ENCODE results near the gene IFNAR1.
"Not testable (repeated sequence)": the region's sequence is repeated elsewhere in the genome, so short reads cannot be mapped to it uniquely, and the experiment has no call there.

Gene IFNAR1

GRCh38 chr21:33309778-33310177 lies 15.0 kb upstream of the IFNAR1 start:
- Histone ChIP-seq H3K9ac (ENCODE audit: low read length) (no peak overlapping the region), H3K36me3 (ENCODE audit: control insufficient read depth, low read depth, low read length) (no peaks in the 10 kb centered on the region), H3K4me3 (ENCODE audit: low read length) (no peak overlapping the region), H3K4me1 (ENCODE audit: control insufficient read depth, low read depth, low read length) (no peaks in the 10 kb centered on the region), H3K9me3 (ENCODE audit: control insufficient read depth, low read depth, low read length) (no peaks in the 10 kb centered on the region), H3K27ac (ENCODE audit: low read length) (no peak overlapping the region), H3K27me3 (ENCODE audit: control insufficient read depth, insufficient read depth, low read length) (no peaks in the 10 kb centered on the region)

- Histone ChIP-seq H3K36me3 (ENCODE audit: control insufficient read depth, low read depth, low read length) (no peaks in the 10 kb centered on the region), H3K4me3 (ENCODE audit: low read length) (no peak overlapping the region), H3K9ac (ENCODE audit: low read length) (no peak overlapping the region), H3K27ac (ENCODE audit: low read length) (no peak overlapping the region), H3K9me3 (ENCODE audit: control insufficient read depth, low read depth, low read length) (no peaks in the 10 kb centered on the region), H3K4me1 (ENCODE audit: control insufficient read depth, low read depth, low read length) (no peaks in the 10 kb centered on the region), H3K27me3 (ENCODE audit: control insufficient read depth, insufficient read depth, low read length) (no peaks in the 10 kb centered on the region)
Measured at GRCh38 chr21:33312121-33312520, 12.6 kb upstream of the IFNAR1 start.

- H3K36me3 ChIP-seq (ENCODE audit: control insufficient read depth, low read depth, low read length), result no peaks in the 10 kb centered on the region
- H3K9ac ChIP-seq (ENCODE audit: low read length), result no peak overlapping the region
- no peaks in the 10 kb centered on the region for H3K9me3 ChIP-seq (ENCODE audit: control insufficient read depth, low read depth, low read length)
- H3K27me3 ChIP-seq (ENCODE audit: control insufficient read depth, insufficient read depth, low read length), result no peaks in the 10 kb centered on the region
- H3K27ac ChIP-seq (ENCODE audit: low read length), result no peak overlapping the region
- H3K4me3 ChIP-seq (ENCODE audit: low read length), result no peak overlapping the region
- H3K4me1 ChIP-seq (ENCODE audit: control insufficient read depth, low read depth, low read length), result no peaks in the 10 kb centered on the region
Measured at GRCh38 chr21:33313183-33313582, 11.6 kb upstream of the IFNAR1 start.

GRCh38 chr21:33313611-33314010 lies 11.2 kb upstream of the IFNAR1 start:
- H3K4me3 ChIP-seq (ENCODE audit: low read length), result no peak overlapping the region
- no peaks in the 10 kb centered on the region for H3K4me1 ChIP-seq (ENCODE audit: control insufficient read depth, low read depth, low read length)
- no peaks in the 10 kb centered on the region for H3K36me3 ChIP-seq (ENCODE audit: control insufficient read depth, low read depth, low read length)
- no peak overlapping the region for H3K27ac ChIP-seq (ENCODE audit: low read length)
- no peaks in the 10 kb centered on the region for H3K27me3 ChIP-seq (ENCODE audit: control insufficient read depth, insufficient read depth, low read length)
- H3K9me3 ChIP-seq (ENCODE audit: control insufficient read depth, low read depth, low read length), result no peaks in the 10 kb centered on the region
- no peak overlapping the region for H3K9ac ChIP-seq (ENCODE audit: low read length)

GRCh38 chr21:33314111-33314510 lies 10.7 kb upstream of the IFNAR1 start:
- no peak overlapping the region for H3K27ac ChIP-seq (ENCODE audit: low read length)
- no peaks in the 10 kb centered on the region for H3K4me1 ChIP-seq (ENCODE audit: control insufficient read depth, low read depth, low read length)
- H3K9ac ChIP-seq (ENCODE audit: low read length), result no peak overlapping the region
- H3K9me3 ChIP-seq (ENCODE audit: control insufficient read depth, low read depth, low read length), result no peaks in the 10 kb centered on the region
- H3K27me3 ChIP-seq (ENCODE audit: control insufficient read depth, insufficient read depth, low read length), result no peaks in the 10 kb centered on the region
- H3K36me3 ChIP-seq (ENCODE audit: control insufficient read depth, low read depth, low read length), result no peaks in the 10 kb centered on the region
- H3K4me3 ChIP-seq (ENCODE audit: low read length), result no peak overlapping the region

- H3K4me3 ChIP-seq (ENCODE audit: low read length), result no peak overlapping the region
- no peak overlapping the region for H3K9ac ChIP-seq (ENCODE audit: low read length)
- H3K9me3 ChIP-seq (ENCODE audit: control insufficient read depth, low read depth, low read length), result no peaks in the 10 kb centered on the region
- no peak overlapping the region for H3K27ac ChIP-seq (ENCODE audit: low read length)
- no peaks in the 10 kb centered on the region for H3K4me1 ChIP-seq (ENCODE audit: control insufficient read depth, low read depth, low read length)
- no peaks in the 10 kb centered on the region for H3K36me3 ChIP-seq (ENCODE audit: control insufficient read depth, low read depth, low read length)
- no peaks in the 10 kb centered on the region for H3K27me3 ChIP-seq (ENCODE audit: control insufficient read depth, insufficient read depth, low read length)
Measured at GRCh38 chr21:33315946-33316710, 8.6 kb upstream of the IFNAR1 start.

GRCh38 chr21:33317145-33317544 lies 7.6 kb upstream of the IFNAR1 start:
- no peaks in the 10 kb centered on the region for H3K27me3 ChIP-seq (ENCODE audit: control insufficient read depth, insufficient read depth, low read length)
- H3K9ac ChIP-seq (ENCODE audit: low read length), result no peak overlapping the region
- H3K27ac ChIP-seq (ENCODE audit: low read length), result no peak overlapping the region
- no peaks in the 10 kb centered on the region for H3K4me1 ChIP-seq (ENCODE audit: control insufficient read depth, low read depth, low read length)
- no peak overlapping the region for H3K4me3 ChIP-seq (ENCODE audit: low read length)
- H3K9me3 ChIP-seq (ENCODE audit: control insufficient read depth, low read depth, low read length), result no peaks in the 10 kb centered on the region
- no peaks in the 10 kb centered on the region for H3K36me3 ChIP-seq (ENCODE audit: control insufficient read depth, low read depth, low read length)

- no peaks in the 10 kb centered on the region for H3K9me3 ChIP-seq (ENCODE audit: control insufficient read depth, low read depth, low read length)
- no peaks in the 10 kb centered on the region for H3K36me3 ChIP-seq (ENCODE audit: control insufficient read depth, low read depth, low read length)
- H3K9ac ChIP-seq (ENCODE audit: low read length), result no peak overlapping the region
- no peaks in the 10 kb centered on the region for H3K27me3 ChIP-seq (ENCODE audit: control insufficient read depth, insufficient read depth, low read length)
- no peak overlapping the region for H3K27ac ChIP-seq (ENCODE audit: low read length)
- H3K4me3 ChIP-seq (ENCODE audit: low read length), result no peak overlapping the region
- H3K4me1 ChIP-seq (ENCODE audit: control insufficient read depth, low read depth, low read length), result no peaks in the 10 kb centered on the region
Measured at GRCh38 chr21:33317786-33318486, 6.8 kb upstream of the IFNAR1 start.

- H3K36me3 ChIP-seq (ENCODE audit: control insufficient read depth, low read depth, low read length), result not testable (repeated sequence)
Measured at GRCh38 chr21:33321005-33321404, 3.8 kb upstream of the IFNAR1 start.

GRCh38 chr21:33323610-33324009 lies 1.2 kb upstream of the IFNAR1 start:
- not testable (repeated sequence) for H3K27ac ChIP-seq (ENCODE audit: low read length); H3K9me3 ChIP-seq (ENCODE audit: control insufficient read depth, low read depth, low read length); H3K9ac ChIP-seq (ENCODE audit: low read length); H3K4me1 ChIP-seq (ENCODE audit: control insufficient read depth, low read depth, low read length); H3K27me3 ChIP-seq (ENCODE audit: control insufficient read depth, insufficient read depth, low read length); H3K36me3 ChIP-seq (ENCODE audit: control insufficient read depth, low read depth, low read length)
- H3K4me3 ChIP-seq (ENCODE audit: low read length), result peak overlapping the region; percentile 87

More at GRCh38 chr21:33321005-33321404, 3.8 kb upstream of the IFNAR1 start:
- H3K9ac ChIP-seq (ENCODE audit: low read length); H3K27ac ChIP-seq (ENCODE audit: low read length); H3K9me3 ChIP-seq (ENCODE audit: control insufficient read depth, low read depth, low read length); H3K4me1 ChIP-seq (ENCODE audit: control insufficient read depth, low read depth, low read length); H3K4me3 ChIP-seq (ENCODE audit: low read length); H3K27me3 ChIP-seq (ENCODE audit: control insufficient read depth, insufficient read depth, low read length): not testable (repeated sequence)

GRCh38 chr21:33325222-33326067 lies 675 bp downstream of the IFNAR1 start:
- Histone ChIP-seq H3K36me3 (ENCODE audit: control insufficient read depth, low read depth, low read length) (no peaks in the 10 kb centered on the region), H3K4me1 (ENCODE audit: control insufficient read depth, low read depth, low read length) (peaks cover 3% of the 10 kb centered on the region), H3K27ac (ENCODE audit: low read length) (peak overlapping the region; percentile 9), H3K27me3 (ENCODE audit: control insufficient read depth, insufficient read depth, low read length) (no peaks in the 10 kb centered on the region), H3K4me3 (ENCODE audit: low read length) (peak overlapping the region; percentile 87), H3K9me3 (ENCODE audit: control insufficient read depth, low read depth, low read length) (no peaks in the 10 kb centered on the region), H3K9ac (ENCODE audit: low read length) (peak overlapping the region; percentile 79)
